Astrocyte (in vitro differentiated cells and primary cell): ENCODE measurements around the gene CEMP1. TPM values are rescaled to one million over a fixed set of nuclear protein-coding genes. Genes with fewer than 3 reads are reported as not detected.

Experiments used
- DNase-seq: peaks from one replicate; pipeline ENCODE4 v3.0.0-alpha.2; 2010; ENCODE audit warnings: low read depth
- FAIRE-seq: peaks from 2 replicates; lab custom pipeline; 2011; peaks lifted over from hg19 to GRCh38; lab: Jason Lieb, UNC
- H2AFZ ChIP-seq: 2 replicates; pipeline ENCODE4 v1.6.0; 2012; ENCODE audit warnings: low read depth, low read length, inconsistent platforms
- H3K27ac ChIP-seq: 2 replicates; pipeline ENCODE4 v1.5.1; 2011; ENCODE audit warnings: low read depth, low read length, inconsistent platforms
- H3K27me3 ChIP-seq: 2 replicates; pipeline ENCODE4 v1.6.0; 2011; ENCODE audit warnings: low read length, inconsistent platforms; ENCODE audit not compliant: insufficient read depth
- H3K36me3 ChIP-seq: 2 replicates; pipeline ENCODE4 v1.5.1; 2011; ENCODE audit warnings: low read length, inconsistent platforms; ENCODE audit not compliant: insufficient read depth
- H3K4me1 ChIP-seq: 2 replicates; pipeline ENCODE4 v1.5.1; 2011; ENCODE audit warnings: low read length, inconsistent platforms; ENCODE audit not compliant: insufficient read depth
- H3K4me2 ChIP-seq: 2 replicates; pipeline ENCODE4 v1.6.0; 2012; ENCODE audit warnings: low read length, inconsistent platforms
- H3K4me3 ChIP-seq: 2 replicates; pipeline ENCODE4 v1.5.1; 2011; ENCODE audit warnings: low read depth, mild to moderate bottlenecking, low read length, inconsistent platforms; ENCODE audit not compliant: insufficient read depth
- H3K79me2 ChIP-seq: 2 replicates; pipeline ENCODE4 v1.6.0; 2012; ENCODE audit warnings: mild to moderate bottlenecking, low read length, inconsistent platforms; ENCODE audit not compliant: insufficient read depth
- H3K9ac ChIP-seq: 2 replicates; pipeline ENCODE4 v1.6.0; 2012; ENCODE audit warnings: mild to moderate bottlenecking, low read length, inconsistent platforms
- H3K9me3 ChIP-seq: 2 replicates; pipeline ENCODE4 v1.5.1; 2012; ENCODE audit warnings: low read depth, mild to moderate bottlenecking, low read length, inconsistent platforms; ENCODE audit not compliant: insufficient read depth
- H4K20me1 ChIP-seq: 2 replicates; pipeline ENCODE4 v1.6.0; 2012; ENCODE audit warnings: low read length, inconsistent platforms; ENCODE audit not compliant: insufficient read depth
- H3K27ac Mint-ChIP-seq: one replicate; pipeline ENCODE4 v1.8.0; 2021; ENCODE audit warnings: mild to moderate bottlenecking, mixed read lengths; ENCODE audit not compliant: unreplicated experiment
- H3K27me3 Mint-ChIP-seq: one replicate; pipeline ENCODE4 v1.8.0; 2021; ENCODE audit warnings: low read depth, mixed read lengths; ENCODE audit not compliant: unreplicated experiment
- H3K36me3 Mint-ChIP-seq: one replicate; pipeline ENCODE4 v1.8.0; 2021; ENCODE audit warnings: low read depth, mixed read lengths; ENCODE audit not compliant: unreplicated experiment
- H3K4me1 Mint-ChIP-seq: one replicate; pipeline ENCODE4 v1.8.0; 2021; ENCODE audit warnings: low read depth, mixed read lengths; ENCODE audit not compliant: unreplicated experiment
- H3K4me3 Mint-ChIP-seq: one replicate; pipeline ENCODE4 v1.8.0; 2021; ENCODE audit warnings: mild to moderate bottlenecking, moderate library complexity, mixed read lengths; ENCODE audit not compliant: unreplicated experiment
- H3K9me3 Mint-ChIP-seq: one replicate; pipeline ENCODE4 v1.8.0; 2021; ENCODE audit warnings: mild to moderate bottlenecking, mixed read lengths; ENCODE audit not compliant: unreplicated experiment
- EZH2 ChIP-seq: IDR thresholded peaks from 2 replicates; pipeline ENCODE4 v1.6.1; 2012; ENCODE audit warnings: mild to moderate bottlenecking, low read length, inconsistent platforms; ENCODE audit not compliant: insufficient read depth
- total RNA-seq: library from RNA; stranded (reverse); gene quantifications from 2 replicates; pipeline ENCODE4 v1.2.1, GENCODE V29; 2021
- TF ChIP-seq, protein P1 (sequence below): IDR thresholded peaks from 2 replicates; pipeline ENCODE4 v1.5.1; 2011; ENCODE audit warnings: low read depth, mild to moderate bottlenecking, inconsistent platforms, low read length, moderate library complexity; ENCODE audit not compliant: insufficient read depth

Gene CEMP1
- total RNA-seq, 1 donor from 2014 or later = not detected

DNA sequence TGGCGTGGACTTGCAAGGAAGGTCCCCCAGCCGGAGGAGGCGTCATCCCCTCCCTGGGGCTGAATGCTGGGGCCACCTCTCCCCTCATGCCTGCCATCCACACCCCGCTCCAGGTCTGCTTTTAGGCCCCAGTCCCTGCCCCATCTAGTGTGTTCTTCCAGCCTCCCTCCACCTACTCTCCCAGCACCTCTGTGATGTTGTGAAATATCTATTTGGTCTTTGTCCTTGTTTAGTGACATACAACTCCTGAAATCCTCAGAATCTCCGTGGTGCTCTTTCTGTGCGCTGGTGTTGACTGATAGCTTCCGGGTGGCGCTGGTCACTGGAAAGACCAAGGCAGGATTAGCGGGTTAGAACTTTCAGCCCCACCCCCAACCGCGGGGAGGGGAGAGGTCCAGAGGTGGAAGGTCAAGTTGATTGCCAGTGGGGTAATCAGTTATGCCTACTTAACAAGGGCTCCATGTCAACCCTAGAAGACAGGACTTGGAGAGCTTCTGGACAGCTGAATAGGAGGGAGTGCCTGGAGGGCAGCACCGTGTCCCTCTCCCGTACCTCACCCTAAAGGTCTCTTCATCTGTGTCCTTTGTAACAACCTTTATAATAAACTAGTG is 46.2 kb downstream of the CEMP1 start:
- H3K27ac ChIP-seq = no peak overlapping the region
- H3K4me2 ChIP-seq = no peak overlapping the region
- Mint-ChIP-seq H3K9me3 (no peaks in the 10 kb centered on the region), H3K4me3 (no peak overlapping the region), H3K4me1 (peaks cover 5% of the 10 kb centered on the region), H3K27me3 (peaks cover 15% of the 10 kb centered on the region), H3K27ac (no peak overlapping the region), H3K36me3 (peaks cover 21% of the 10 kb centered on the region)
- peaks cover 12% of the 10 kb centered on the region for H3K4me1 ChIP-seq
- FAIRE-seq (no peak), DNase-seq (no peak)
- H3K27me3 ChIP-seq = no peaks in the 10 kb centered on the region
- no peak overlapping the region for H3K9ac ChIP-seq
- H3K4me3 ChIP-seq = no peak overlapping the region
- no peak overlapping the region for H2AFZ ChIP-seq
- H3K36me3 ChIP-seq = no peaks in the 10 kb centered on the region
- peaks cover 78% of the 10 kb centered on the region for H4K20me1 ChIP-seq
- H3K9me3 ChIP-seq = no peaks in the 10 kb centered on the region
- TF ChIP-seq, protein P1, sequence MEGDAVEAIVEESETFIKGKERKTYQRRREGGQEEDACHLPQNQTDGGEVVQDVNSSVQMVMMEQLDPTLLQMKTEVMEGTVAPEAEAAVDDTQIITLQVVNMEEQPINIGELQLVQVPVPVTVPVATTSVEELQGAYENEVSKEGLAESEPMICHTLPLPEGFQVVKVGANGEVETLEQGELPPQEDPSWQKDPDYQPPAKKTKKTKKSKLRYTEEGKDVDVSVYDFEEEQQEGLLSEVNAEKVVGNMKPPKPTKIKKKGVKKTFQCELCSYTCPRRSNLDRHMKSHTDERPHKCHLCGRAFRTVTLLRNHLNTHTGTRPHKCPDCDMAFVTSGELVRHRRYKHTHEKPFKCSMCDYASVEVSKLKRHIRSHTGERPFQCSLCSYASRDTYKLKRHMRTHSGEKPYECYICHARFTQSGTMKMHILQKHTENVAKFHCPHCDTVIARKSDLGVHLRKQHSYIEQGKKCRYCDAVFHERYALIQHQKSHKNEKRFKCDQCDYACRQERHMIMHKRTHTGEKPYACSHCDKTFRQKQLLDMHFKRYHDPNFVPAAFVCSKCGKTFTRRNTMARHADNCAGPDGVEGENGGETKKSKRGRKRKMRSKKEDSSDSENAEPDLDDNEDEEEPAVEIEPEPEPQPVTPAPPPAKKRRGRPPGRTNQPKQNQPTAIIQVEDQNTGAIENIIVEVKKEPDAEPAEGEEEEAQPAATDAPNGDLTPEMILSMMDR = no peak
- TF ChIP-seq EZH2 = no peak
- peaks cover 3% of the 10 kb centered on the region for H3K79me2 ChIP-seq

DNA sequence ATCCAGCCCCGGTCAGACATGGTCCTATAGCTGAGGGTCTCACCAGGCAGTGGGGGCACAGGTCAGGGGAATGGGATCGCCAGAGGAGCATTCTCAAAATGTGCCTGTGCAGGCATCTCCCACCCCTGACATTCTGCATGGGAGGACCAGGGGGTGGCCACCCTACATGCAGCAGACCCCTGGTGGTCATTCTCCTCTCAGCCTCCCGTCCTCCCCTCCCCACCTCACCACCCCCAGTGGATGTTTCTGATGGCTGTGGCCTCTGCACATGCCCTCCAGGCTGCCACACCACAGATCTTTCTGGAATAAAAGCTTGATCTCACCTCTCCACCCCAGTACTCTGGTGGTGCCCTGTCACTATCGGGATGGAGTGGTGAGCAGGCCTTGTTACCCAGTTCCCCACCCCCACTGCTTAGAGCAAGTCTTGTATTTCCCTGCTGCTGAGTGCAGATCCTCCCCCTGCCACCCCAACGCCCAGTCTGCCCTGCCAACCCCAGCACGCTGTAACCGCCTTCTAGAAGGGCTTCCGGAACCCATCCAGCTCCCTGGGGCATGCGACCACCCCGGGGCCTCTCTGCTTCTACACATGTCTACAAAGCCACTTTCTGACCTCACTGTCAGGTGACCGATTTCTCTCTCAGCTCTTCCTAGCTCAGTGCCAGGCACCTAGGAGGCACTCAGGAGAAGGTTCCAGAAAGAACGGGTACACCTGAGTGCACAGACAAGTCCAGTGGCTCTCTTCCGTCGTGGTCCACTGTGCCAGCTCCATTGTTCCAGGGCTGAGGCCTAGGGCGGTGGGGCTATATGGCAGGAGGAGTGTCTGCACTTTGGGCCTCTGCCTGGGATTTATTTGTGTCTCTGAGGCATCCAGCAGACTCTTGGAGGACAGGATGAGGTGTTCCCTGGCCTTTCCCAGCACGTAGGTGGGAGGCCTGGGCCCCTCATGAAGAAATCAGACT is 47.0 kb downstream of the CEMP1 start:
- peak overlapping the region; percentile 22 for H3K4me3 Mint-ChIP-seq

More for the DNA sequence above, 47.0 kb downstream of the CEMP1 start:
- Histone ChIP-seq H3K9me3 (no peaks in the 10 kb centered on the region), H3K4me3 (no peak overlapping the region), H3K4me1 (peaks cover 12% of the 10 kb centered on the region), H3K36me3 (no peaks in the 10 kb centered on the region), H3K27ac (no peak overlapping the region), H2AFZ (no peak overlapping the region), H3K79me2 (peaks cover 6% of the 10 kb centered on the region), H4K20me1 (peaks cover 76% of the 10 kb centered on the region), H3K9ac (no peak overlapping the region), H3K27me3 (no peaks in the 10 kb centered on the region), H3K4me2 (no peak overlapping the region)
- Mint-ChIP-seq H3K27ac (no peak overlapping the region), H3K27me3 (peaks cover 15% of the 10 kb centered on the region), H3K9me3 (no peaks in the 10 kb centered on the region), H3K4me1 (peaks cover 5% of the 10 kb centered on the region), H3K36me3 (peaks cover 19% of the 10 kb centered on the region)
- no peak for FAIRE-seq
- TF ChIP-seq, protein P1 = no peak
- no peak for TF ChIP-seq EZH2
- DNase-seq = no peak
